HCT116 (cell line): ENCODE results near the gene RPP25. TPM values are rescaled to one million over a fixed set of nuclear protein-coding genes. Genes with fewer than 3 reads are reported as not detected.

ENCODE experiments used
- ATAC-seq: fragments of 200-7000 bp; cut with Tn5 transposase; 2 replicates; pipeline ENCODE4 v1.9.1; 2020; ENCODE audit warnings: mild to moderate bottlenecking, moderate library complexity
- BruUV-seq: library from RNA; stranded (reverse); fragments of 400-500 nt; replicated peaks from 2 replicates; lab custom pipeline; 2021; lab: Mats Ljungman, UMichigan
- CTCF ChIA-PET: fragments of 300-600 bp; sonication (Branson Sonifier 250); formaldehyde crosslinking; loops from one replicate; lab custom pipeline; 2021; ENCODE audit warnings: antibody characterized with exemption; lab: Charles Lee
- POLR2A ChIA-PET: fragments of 300-600, 350-600 bp; sonication (Branson Sonifier 250); formaldehyde crosslinking; loops from one replicate; lab custom pipeline; 2021; ENCODE audit warnings: antibody characterized with exemption; lab: Charles Lee
- RAD21 ChIA-PET, 2 experiments: fragments of 300-600 bp; sonication (Branson Sonifier 250); formaldehyde crosslinking; loops; one replicate each; lab custom pipeline; 2023; ENCODE audit warnings: low total read pairs in 2 of 2; ENCODE audit not compliant: uncharacterized antibody in 2 of 2, unreplicated experiment in 2 of 2, low non-redundant PET in 1 of 2; lab: Charles Lee
- DNase-seq: peaks from one replicate; pipeline ENCODE4 v3.0.0-alpha.2; 2010; ENCODE audit warnings: low read depth, low spot score
- H2AFZ ChIP-seq: fragments of 200-600 bp; shearing (Covaris generic), sonication (generic); 2 replicates; pipeline ENCODE4 v1.6.1; 2017; ENCODE audit warnings: low read depth, mixed run types, mixed read lengths, antibody characterized with exemption, low read length; ENCODE audit not compliant: poor library complexity, severe bottlenecking
- H3K27ac ChIP-seq: 2 replicates; pipeline ENCODE4 v1.5.1; 2012; ENCODE audit warnings: low read depth, low read length
- H3K27me3 ChIP-seq: fragments of 200-600 bp; sonication (generic); 2 replicates; pipeline ENCODE4 v1.6.1; 2016; ENCODE audit warnings: mixed run types, low read length, mixed read lengths; ENCODE audit not compliant: insufficient read depth
- H3K36me3 ChIP-seq, 2 experiments: fragments of 200-500 bp in 1 of 2; fragments of 200-600 bp in 1 of 2; sonication (Bioruptor generic) in 1 of 2; sonication (generic) in 1 of 2; 2 replicates each; pipeline versions ENCODE4 v1.5.1 to v1.6.1; 2014 to 2016; ENCODE audit warnings: low read length in 2 of 2, inconsistent platforms in 1 of 2, mixed read lengths in 1 of 2, mixed run types in 1 of 2; ENCODE audit not compliant: insufficient read depth in 2 of 2, control insufficient read depth in 1 of 2
- H3K4me1 ChIP-seq, 2 experiments: fragments of 200-600 bp in 1 of 2; sonication (generic) in 1 of 2; 2 replicates each; pipeline versions ENCODE4 v1.5.1 to v1.6.1; 2012 to 2017; ENCODE audit warnings: low read length in 2 of 2, inconsistent platforms in 1 of 2, mild to moderate bottlenecking in 1 of 2, mixed read lengths in 1 of 2, mixed run types in 1 of 2, moderate library complexity in 1 of 2; ENCODE audit not compliant: insufficient read depth in 2 of 2, control insufficient read depth in 1 of 2
- H3K4me2 ChIP-seq: fragments of 200-600 bp; sonication (generic); 2 replicates; pipeline ENCODE4 v1.6.1; 2017; ENCODE audit warnings: mixed run types, low read length, mixed read lengths
- H3K4me3 ChIP-seq, 2 experiments: fragments of 200-600 bp in 1 of 2; sonication (generic) in 1 of 2; replicated peaks in 1 of 2; 2 replicates each; pipeline ENCODE4 v1.5.1; 2011 to 2016; ENCODE audit warnings: low read length in 2 of 2, control low read depth in 1 of 2, low read depth in 1 of 2, mild to moderate bottlenecking in 1 of 2, mixed read lengths in 1 of 2, mixed run types in 1 of 2
- H3K79me2 ChIP-seq: fragments of 200-600 bp; sonication (generic); 2 replicates; pipeline ENCODE4 v1.6.1; 2017; ENCODE audit warnings: mild to moderate bottlenecking, mixed run types, low read length, moderate library complexity, mixed read lengths; ENCODE audit not compliant: insufficient read depth
- H3K9ac ChIP-seq: fragments of 200-600 bp; sonication (generic); 2 replicates; pipeline ENCODE4 v1.6.1; 2016; ENCODE audit warnings: low read length, mixed read lengths
- H3K9me2 ChIP-seq: fragments of 200-600 bp; sonication (generic), shearing (Covaris generic); 2 replicates; pipeline ENCODE4 v1.6.1; 2017; ENCODE audit warnings: mixed run types, mild to moderate bottlenecking, moderate library complexity; ENCODE audit not compliant: insufficient read depth
- H3K9me3 ChIP-seq, 2 experiments: fragments of 200-500 bp in 1 of 2; fragments of 200-600 bp in 1 of 2; sonication (Bioruptor generic) in 1 of 2; sonication (generic) in 1 of 2; 2 replicates each; pipeline ENCODE4 v1.6.1; 2014 to 2017; ENCODE audit warnings: low read length in 2 of 2, mixed read lengths in 2 of 2, inconsistent platforms in 1 of 2, low read depth in 1 of 2, mild to moderate bottlenecking in 1 of 2, mixed run types in 1 of 2, moderate library complexity in 1 of 2; ENCODE audit not compliant: control insufficient read depth in 1 of 2, insufficient read depth in 1 of 2
- H4K20me1 ChIP-seq: fragments of 200-600 bp; sonication (generic), shearing (Covaris generic); 2 replicates; pipeline ENCODE4 v1.6.1; 2017; ENCODE audit warnings: mixed run types, mild to moderate bottlenecking, moderate library complexity; ENCODE audit not compliant: insufficient read depth
- CEBPB ChIP-seq: IDR thresholded peaks from 2 replicates; pipeline ENCODE4 v1.6.1; 2012; ENCODE audit warnings: low read depth
- EGR1 ChIP-seq: IDR thresholded peaks from 2 replicates; pipeline ENCODE4 v1.6.1; 2012; ENCODE audit warnings: low read depth
- EZH2 ChIP-seq: fragments of 200-600 bp; sonication (generic); IDR thresholded peaks from 2 replicates; pipeline ENCODE4 v1.6.1; 2017; ENCODE audit warnings: antibody characterized with exemption, mixed run types
- EZH2phosphoT487 ChIP-seq: fragments of 200-600 bp; IDR thresholded peaks from 2 replicates; pipeline ENCODE4 v1.6.1; 2018; ENCODE audit warnings: antibody characterized with exemption, borderline replicate concordance
- FOSL1 ChIP-seq: IDR thresholded peaks from 2 replicates; pipeline ENCODE4 v1.6.1; 2012; ENCODE audit warnings: low read depth
- JUND ChIP-seq: IDR thresholded peaks from 2 replicates; pipeline ENCODE4 v1.6.1; 2012
- MAX ChIP-seq: IDR thresholded peaks from 2 replicates; pipeline ENCODE4 v1.6.1; 2012
- POLR2A ChIP-seq: IDR thresholded peaks from 2 replicates; pipeline ENCODE4 v1.7.0; 2011; ENCODE audit warnings: borderline replicate concordance; ENCODE audit not compliant: insufficient read depth, insufficient read length; ENCODE audit errors: extremely low read depth
- RAD21 ChIP-seq: IDR thresholded peaks from 2 replicates; pipeline ENCODE4 v1.6.1; 2012; ENCODE audit warnings: low read depth, mild to moderate bottlenecking
- SRF ChIP-seq: IDR thresholded peaks from 2 replicates; pipeline ENCODE4 v1.6.1; 2012; ENCODE audit warnings: low read depth
- TCF7L2 ChIP-seq: IDR thresholded peaks from 2 replicates; pipeline ENCODE4 v1.7.0; 2011; ENCODE audit warnings: borderline replicate concordance, inconsistent platforms; ENCODE audit not compliant: insufficient read depth, insufficient read length; ENCODE audit errors: extremely low read depth
- YY1 ChIP-seq: IDR thresholded peaks from 2 replicates; pipeline ENCODE4 v1.6.1; 2011; ENCODE audit warnings: low read length, low read depth, moderate library complexity, mild to moderate bottlenecking; ENCODE audit not compliant: insufficient replicate concordance; ENCODE audit errors: extremely low read depth
- ZNF274 ChIP-seq: fragments of 200-500 bp; sonication (Bioruptor generic); IDR thresholded peaks from 2 replicates; pipeline ENCODE4 v1.6.1; 2014; ENCODE audit warnings: mild to moderate bottlenecking, low read depth, low read length, inconsistent platforms
- intact Hi-C: fragments of 100-400 bp; cut with micrococcal nuclease; formaldehyde crosslinking; loops from 2 replicates; pipeline ENCODE4 v1.10.0; 2022
- total RNA-seq: library from RNA; stranded (reverse); gene quantifications from one replicate; pipeline ENCODE4 v1.2.1, GENCODE V29; 2021; ENCODE audit not compliant: unreplicated experiment
- TF ChIP-seq, protein P1 (sequence below): IDR thresholded peaks from 2 replicates; pipeline ENCODE4 v1.6.1; 2012
- TF ChIP-seq, protein P2 (sequence below): IDR thresholded peaks from 2 replicates; pipeline ENCODE4 v1.6.1; 2011; ENCODE audit warnings: mild to moderate bottlenecking, low read length, moderate library complexity; ENCODE audit not compliant: insufficient replicate concordance; ENCODE audit errors: extremely low read depth
- TF ChIP-seq, protein P3 (sequence below), 3 experiments: fragments of 200-600 bp in 1 of 3; sonication (generic) in 1 of 3; IDR thresholded peaks in 2 of 3; conservative IDR thresholded peaks in 1 of 3; 2 replicates each; pipeline ENCODE4 v1.5.1; 2012 to 2017; ENCODE audit warnings: low read depth in 2 of 3, low read length in 2 of 3, antibody characterized with exemption in 1 of 3, borderline replicate concordance in 1 of 3, control low read depth in 1 of 3, mild to moderate bottlenecking in 1 of 3, mixed read lengths in 1 of 3, mixed run types in 1 of 3, moderate library complexity in 1 of 3; ENCODE audit not compliant: insufficient read depth in 1 of 3

Gene RPP25
- total RNA-seq, 1 experiment from 2014 or later: 5.9 TPM

- H3K36me3 ChIP-seq: no peaks in the 10 kb centered on the region
- peak overlapping the region; percentile 48; the same call in 1 of the 2 replicates for H3K4me2 ChIP-seq
- no peaks in the 10 kb centered on the region for H4K20me1 ChIP-seq
- H3K9me2 ChIP-seq: no peaks in the 10 kb centered on the region
- RAD21 ChIA-PET: interaction anchor here in 1 of 2 experiments (0.6 kb wide), 1 partner anchor 343 kb away, joined by 3 read pairs; no protein-coding TSS in a partner anchor
- H3K4me3 ChIP-seq: no peak overlapping the region
- H3K27ac ChIP-seq: no peak overlapping the region
- TF ChIP-seq, protein P1, sequence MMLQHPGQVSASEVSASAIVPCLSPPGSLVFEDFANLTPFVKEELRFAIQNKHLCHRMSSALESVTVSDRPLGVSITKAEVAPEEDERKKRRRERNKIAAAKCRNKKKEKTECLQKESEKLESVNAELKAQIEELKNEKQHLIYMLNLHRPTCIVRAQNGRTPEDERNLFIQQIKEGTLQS: no peak
- TF ChIP-seq JUND (no peak), CEBPB (no peak), FOSL1 (no peak), TCF7L2 (no peak), POLR2A (no peak), EZH2 (no peak), MAX (no peak), EGR1 (no peak), EZH2phosphoT487 (no peak), RAD21 (no peak), SRF (no peak), ZNF274 (no peak), YY1 (no peak)
- TF ChIP-seq, protein P2, sequence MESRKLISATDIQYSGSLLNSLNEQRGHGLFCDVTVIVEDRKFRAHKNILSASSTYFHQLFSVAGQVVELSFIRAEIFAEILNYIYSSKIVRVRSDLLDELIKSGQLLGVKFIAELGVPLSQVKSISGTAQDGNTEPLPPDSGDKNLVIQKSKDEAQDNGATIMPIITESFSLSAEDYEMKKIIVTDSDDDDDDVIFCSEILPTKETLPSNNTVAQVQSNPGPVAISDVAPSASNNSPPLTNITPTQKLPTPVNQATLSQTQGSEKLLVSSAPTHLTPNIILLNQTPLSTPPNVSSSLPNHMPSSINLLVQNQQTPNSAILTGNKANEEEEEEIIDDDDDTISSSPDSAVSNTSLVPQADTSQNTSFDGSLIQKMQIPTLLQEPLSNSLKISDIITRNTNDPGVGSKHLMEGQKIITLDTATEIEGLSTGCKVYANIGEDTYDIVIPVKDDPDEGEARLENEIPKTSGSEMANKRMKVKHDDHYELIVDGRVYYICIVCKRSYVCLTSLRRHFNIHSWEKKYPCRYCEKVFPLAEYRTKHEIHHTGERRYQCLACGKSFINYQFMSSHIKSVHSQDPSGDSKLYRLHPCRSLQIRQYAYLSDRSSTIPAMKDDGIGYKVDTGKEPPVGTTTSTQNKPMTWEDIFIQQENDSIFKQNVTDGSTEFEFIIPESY: no peak
- TF ChIP-seq, protein P3, sequence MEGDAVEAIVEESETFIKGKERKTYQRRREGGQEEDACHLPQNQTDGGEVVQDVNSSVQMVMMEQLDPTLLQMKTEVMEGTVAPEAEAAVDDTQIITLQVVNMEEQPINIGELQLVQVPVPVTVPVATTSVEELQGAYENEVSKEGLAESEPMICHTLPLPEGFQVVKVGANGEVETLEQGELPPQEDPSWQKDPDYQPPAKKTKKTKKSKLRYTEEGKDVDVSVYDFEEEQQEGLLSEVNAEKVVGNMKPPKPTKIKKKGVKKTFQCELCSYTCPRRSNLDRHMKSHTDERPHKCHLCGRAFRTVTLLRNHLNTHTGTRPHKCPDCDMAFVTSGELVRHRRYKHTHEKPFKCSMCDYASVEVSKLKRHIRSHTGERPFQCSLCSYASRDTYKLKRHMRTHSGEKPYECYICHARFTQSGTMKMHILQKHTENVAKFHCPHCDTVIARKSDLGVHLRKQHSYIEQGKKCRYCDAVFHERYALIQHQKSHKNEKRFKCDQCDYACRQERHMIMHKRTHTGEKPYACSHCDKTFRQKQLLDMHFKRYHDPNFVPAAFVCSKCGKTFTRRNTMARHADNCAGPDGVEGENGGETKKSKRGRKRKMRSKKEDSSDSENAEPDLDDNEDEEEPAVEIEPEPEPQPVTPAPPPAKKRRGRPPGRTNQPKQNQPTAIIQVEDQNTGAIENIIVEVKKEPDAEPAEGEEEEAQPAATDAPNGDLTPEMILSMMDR (IDR thresholded peaks at IDR 0.05 in 2 of 3, conservative IDR thresholded peaks at IDR 0.05 in 1 of 3; ENCODE audit: borderline replicate concordance in 1 of 3, insufficient read depth in 1 of 3, low read depth in 2 of 3, low read length in 2 of 3): no peak
- TF ChIP-seq, all 23 proteins: peak for 0
- H2AFZ ChIP-seq: no peak overlapping the region
- no peaks in the 10 kb centered on the region for H3K79me2 ChIP-seq
- no peak for ATAC-seq
- no TSS peak for BruUV-seq
- CTCF ChIA-PET: interaction anchor here (1.4 kb wide), 1 partner anchor 76 kb away, joined by 6 read pairs; no protein-coding TSS in a partner anchor
- POLR2A ChIA-PET: no interaction called here
- no peaks in the 10 kb centered on the region for H3K9me3 ChIP-seq
- intact Hi-C loops: no loop called here
- no peaks in the 10 kb centered on the region for H3K27me3 ChIP-seq
- DNase-seq: no peak
- H3K9ac ChIP-seq: no peak overlapping the region
- H3K4me1 ChIP-seq: peaks cover 13 to 15% of the 10 kb centered on the region in 2 experiments
These were observed 21.0 kb upstream of the RPP25 start for GRCh38 chr15:74977599-74977998.
